ENCODE data around the gene DENND4A.

- no peak for TF ChIP-seq POLR2A (IDR thresholded peaks at IDR 0.05)
- TF ChIP-seq CTCF (IDR thresholded peaks at IDR 0.05): no peak
These were observed 149.5 kb downstream of the DENND4A start for GRCh38 chr15:65642594-65642993.
